Suprapubic skin (tissue), 4 donors: Measurements from ENCODE around the gene CEBPE. TPM values are rescaled to one million over a fixed set of nuclear protein-coding genes. Genes with fewer than 3 reads are reported as not detected.

Source experiments
- DNase-seq, 2 donors: peaks; one replicate each; pipeline ENCODE4 v3.0.0-alpha.2; 2019; ENCODE audit warnings: low spot score in 2 of 2
- H3K27ac ChIP-seq: fragments of 200-600 bp; sonication (generic); one replicate; pipeline ENCODE4 v1.5.1; 2019
- H3K27me3 ChIP-seq: fragments of 200-600 bp; sonication (generic); one replicate; pipeline ENCODE4 v1.5.1; 2019
- H3K36me3 ChIP-seq: fragments of 200-600 bp; sonication (generic); one replicate; pipeline ENCODE4 v1.5.1; 2019
- H3K4me1 ChIP-seq: fragments of 200-600 bp; sonication (generic); one replicate; pipeline ENCODE4 v1.5.1; 2019
- H3K4me3 ChIP-seq: fragments of 200-600 bp; sonication (generic); one replicate; pipeline ENCODE4 v1.5.1; 2019; ENCODE audit warnings: mild to moderate bottlenecking
- H3K9me3 ChIP-seq: fragments of 200-600 bp; sonication (generic); one replicate; pipeline ENCODE4 v1.5.1; 2019
- EP300 ChIP-seq: sonication (generic); formaldehyde crosslinking; IDR thresholded peaks from one replicate; pipeline ENCODE4 v1.6.1; 2017; ENCODE audit warnings: antibody characterized with exemption
- POLR2A ChIP-seq, 2 donors: fragments of 450-650 bp; IDR thresholded peaks; one replicate each; pipeline ENCODE4 v1.6.1; 2017; ENCODE audit warnings: antibody characterized with exemption in 2 of 2, mild to moderate bottlenecking in 2 of 2, moderate library complexity in 2 of 2
- POLR2AphosphoS5 ChIP-seq, 3 donors: sonication (generic); formaldehyde crosslinking; IDR thresholded peaks; one replicate each; pipeline ENCODE4 v1.6.1; 2017; ENCODE audit warnings: antibody characterized with exemption in 3 of 3
- WGBS: methylation state at CpG from one replicate; pipeline ENCODE4 v1.1.5; 2018; 5-methylcytosine and 5-hydroxymethylcytosine counted together
- total RNA-seq, 4 donors: library from RNA; depleted of rRNA; stranded (reverse); fragments of >200 nt; gene quantifications; one replicate each; pipeline ENCODE4 v1.1.0, GENCODE V29; 2016
- TF ChIP-seq, protein P1 (sequence below), 2 donors: fragments of 200-600 bp in 1 of 2; fragments of 450-650 bp in 1 of 2; sonication (generic) in 1 of 2; IDR thresholded peaks; one replicate each; pipeline ENCODE4 v1.5.1; 2016 to 2019; ENCODE audit warnings: antibody characterized with exemption in 2 of 2, mild to moderate bottlenecking in 1 of 2, moderate library complexity in 1 of 2

The CEBPE gene
- total RNA-seq, 4 donors from 2014 or later: not detected

GRCh38 chr14:23094666-23095195 is 24.3 kb downstream of the CEBPE start, which contains the start of gene ACIN1:
Gene ACIN1 (minus strand): TSS chr14:23095136. CDS start chr14:23095112, 24 bp downstream.
- Histone ChIP-seq H3K9me3 (no peaks in the 10 kb centered on the region), H3K27ac (peak within 1 kb of the TSS; percentile 99), H3K36me3 (peaks cover 42% of the 10 kb centered on the region), H3K27me3 (no peaks in the 10 kb centered on the region), H3K4me1 (peaks cover 39% of the 10 kb centered on the region), H3K4me3 (peak within 1 kb of the TSS; percentile 74)
- TF ChIP-seq POLR2AphosphoS5 (IDR thresholded peaks at IDR 0.05): peak; percentile 18 to 77 (median 41)
- peak in 1 of 2 donors; percentile 66 for TF ChIP-seq POLR2A (IDR thresholded peaks at IDR 0.05)
- no peak for TF ChIP-seq EP300
- TF ChIP-seq, protein P1, sequence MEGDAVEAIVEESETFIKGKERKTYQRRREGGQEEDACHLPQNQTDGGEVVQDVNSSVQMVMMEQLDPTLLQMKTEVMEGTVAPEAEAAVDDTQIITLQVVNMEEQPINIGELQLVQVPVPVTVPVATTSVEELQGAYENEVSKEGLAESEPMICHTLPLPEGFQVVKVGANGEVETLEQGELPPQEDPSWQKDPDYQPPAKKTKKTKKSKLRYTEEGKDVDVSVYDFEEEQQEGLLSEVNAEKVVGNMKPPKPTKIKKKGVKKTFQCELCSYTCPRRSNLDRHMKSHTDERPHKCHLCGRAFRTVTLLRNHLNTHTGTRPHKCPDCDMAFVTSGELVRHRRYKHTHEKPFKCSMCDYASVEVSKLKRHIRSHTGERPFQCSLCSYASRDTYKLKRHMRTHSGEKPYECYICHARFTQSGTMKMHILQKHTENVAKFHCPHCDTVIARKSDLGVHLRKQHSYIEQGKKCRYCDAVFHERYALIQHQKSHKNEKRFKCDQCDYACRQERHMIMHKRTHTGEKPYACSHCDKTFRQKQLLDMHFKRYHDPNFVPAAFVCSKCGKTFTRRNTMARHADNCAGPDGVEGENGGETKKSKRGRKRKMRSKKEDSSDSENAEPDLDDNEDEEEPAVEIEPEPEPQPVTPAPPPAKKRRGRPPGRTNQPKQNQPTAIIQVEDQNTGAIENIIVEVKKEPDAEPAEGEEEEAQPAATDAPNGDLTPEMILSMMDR (IDR thresholded peaks at IDR 0.05): no peak
- WGBS: under 1% methylated on average over 55 of the region's 55 CpGs
- peak; percentile 85 to 88 for DNase-seq

DNA sequence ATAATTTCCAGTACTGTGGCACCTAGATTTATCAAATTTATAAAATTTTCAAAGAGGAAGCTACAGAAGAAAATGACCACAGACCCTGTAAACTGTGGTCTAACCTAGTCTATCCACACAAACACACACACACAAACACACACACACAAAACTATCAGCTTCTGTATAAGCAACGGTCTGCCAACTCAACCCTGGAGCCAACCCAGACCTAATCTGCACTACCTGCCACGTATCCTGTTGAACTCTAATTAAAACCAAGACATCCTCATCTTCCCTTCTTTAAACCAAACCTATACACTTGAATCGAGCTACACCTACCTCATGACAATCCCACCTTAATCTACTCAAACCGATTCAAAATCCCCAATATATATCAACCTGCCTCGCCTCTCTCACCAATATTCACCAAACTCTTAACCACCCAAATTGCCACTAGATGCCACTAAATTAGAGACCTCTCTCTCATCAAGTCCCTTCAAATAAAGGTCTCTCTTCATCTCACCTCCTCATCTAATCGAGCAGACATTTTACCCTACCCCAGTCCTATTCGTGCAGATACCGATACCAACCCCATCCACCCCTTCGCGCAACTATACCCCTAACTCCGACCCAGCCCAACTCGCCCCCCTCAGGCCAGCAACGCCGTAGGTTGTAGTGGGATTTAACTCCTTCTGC is 24.9 kb downstream of the CEBPE start:
- Histone ChIP-seq H3K27me3 (no peaks in the 10 kb centered on the region), H3K9me3 (no peaks in the 10 kb centered on the region), H3K4me1 (peaks cover 39% of the 10 kb centered on the region), H3K27ac (peak overlapping the region; percentile 99), H3K36me3 (peaks cover 48% of the 10 kb centered on the region), H3K4me3 (peak overlapping the region; percentile 74)
- no peak for TF ChIP-seq POLR2A (IDR thresholded peaks at IDR 0.05)
- no peak for TF ChIP-seq POLR2AphosphoS5 (IDR thresholded peaks at IDR 0.05)
- TF ChIP-seq, protein P1 (IDR thresholded peaks at IDR 0.05): no peak
- TF ChIP-seq EP300: no peak
- WGBS: under 1% methylated on average over 14 of the region's 14 CpGs
- no peak for DNase-seq

GRCh38 chr14:23093526-23093925 is 25.5 kb downstream of the CEBPE start:
- Histone ChIP-seq H3K27me3 (no peaks in the 10 kb centered on the region), H3K4me1 (peaks cover 39% of the 10 kb centered on the region), H3K36me3 (peaks cover 51% of the 10 kb centered on the region), H3K27ac (no peak overlapping the region), H3K9me3 (no peaks in the 10 kb centered on the region), H3K4me3 (peak overlapping the region; percentile 74)
- TF ChIP-seq EP300 (no peak), POLR2A (IDR thresholded peaks at IDR 0.05) (no peak), POLR2AphosphoS5 (IDR thresholded peaks at IDR 0.05) (no peak)
- TF ChIP-seq, protein P1 (IDR thresholded peaks at IDR 0.05): no peak
- no peak for DNase-seq
- WGBS: 85% methylated on average over 2 of the region's 2 CpGs

DNA sequence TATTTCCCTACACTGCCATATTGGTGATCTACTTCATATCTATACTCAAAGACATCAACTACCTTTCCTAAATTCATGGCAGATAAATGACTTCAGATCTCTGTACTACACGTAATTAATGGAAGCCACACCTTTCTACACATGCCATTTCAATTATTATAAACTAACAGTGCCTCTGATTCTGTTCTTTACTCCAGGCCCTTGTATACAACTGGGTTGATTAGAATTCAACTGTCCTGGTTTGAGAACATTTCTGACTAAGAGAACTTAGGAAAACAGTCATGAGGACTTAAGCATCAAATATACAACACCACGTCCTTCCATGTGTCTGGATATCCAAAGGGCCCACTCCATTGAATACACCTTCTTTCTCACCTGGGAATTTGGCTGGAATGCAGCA is 26.0 kb downstream of the CEBPE start:
- DNase-seq: no peak
- H3K27ac ChIP-seq: no peak overlapping the region
- H3K27me3 ChIP-seq: no peaks in the 10 kb centered on the region
- TF ChIP-seq EP300 (no peak), POLR2A (IDR thresholded peaks at IDR 0.05) (no peak), POLR2AphosphoS5 (IDR thresholded peaks at IDR 0.05) (no peak)
- TF ChIP-seq, protein P1 (IDR thresholded peaks at IDR 0.05): no peak
- H3K9me3 ChIP-seq: no peaks in the 10 kb centered on the region
- peaks cover 51% of the 10 kb centered on the region for H3K36me3 ChIP-seq
- 57% methylated on average over 2 of the region's 2 CpGs for WGBS
- no peak overlapping the region for H3K4me3 ChIP-seq
- peaks cover 39% of the 10 kb centered on the region for H3K4me1 ChIP-seq
